ENCODE data around the gene COL18A1. TPM values are rescaled to one million over a fixed set of nuclear protein-coding genes. Genes with fewer than 3 reads are reported as not detected.

Gene COL18A1
- total RNA-seq, 1 donor from 2014 or later = 150 TPM

- no peak for TF ChIP-seq CTCF (conservative IDR thresholded peaks at IDR 0.05)
- DNase-seq (ENCODE audit: extremely low spot score, unreplicated experiment) = no peak
- H3K4me3 Mint-ChIP-seq = no peak overlapping the region
- H3K9me3 Mint-ChIP-seq = no peaks in the 10 kb centered on the region
- H3K27ac Mint-ChIP-seq = no peak overlapping the region
- no peaks in the 10 kb centered on the region for H3K27me3 Mint-ChIP-seq
- H3K36me3 Mint-ChIP-seq = peaks cover 15% of the 10 kb centered on the region
- peaks cover 29% of the 10 kb centered on the region for H3K4me1 Mint-ChIP-seq (ENCODE audit: unreplicated experiment)
These were observed 44.9 kb downstream of the COL18A1 start for GRCh38 chr21:45449658-45450422.

GRCh38 chr21:45450423-45451090, 45.6 kb downstream of the COL18A1 start:
- Mint-ChIP-seq H3K27me3 (no peaks in the 10 kb centered on the region), H3K9me3 (no peaks in the 10 kb centered on the region), H3K4me3 (no peak overlapping the region), H3K36me3 (peaks cover 11% of the 10 kb centered on the region), H3K4me1 (ENCODE audit: unreplicated experiment) (peaks cover 29% of the 10 kb centered on the region), H3K27ac (no peak overlapping the region)
- DNase-seq (ENCODE audit: extremely low spot score, unreplicated experiment) = no peak
- TF ChIP-seq CTCF (conservative IDR thresholded peaks at IDR 0.05) = no peak

- Mint-ChIP-seq H3K4me3 (no peak overlapping the region), H3K27ac (no peak overlapping the region), H3K4me1 (ENCODE audit: unreplicated experiment) (peaks cover 29% of the 10 kb centered on the region), H3K27me3 (no peaks in the 10 kb centered on the region), H3K9me3 (no peaks in the 10 kb centered on the region), H3K36me3 (peaks cover 11% of the 10 kb centered on the region)
- no peak for TF ChIP-seq CTCF (conservative IDR thresholded peaks at IDR 0.05)
- DNase-seq (ENCODE audit: extremely low spot score, unreplicated experiment) = no peak
These were observed 46.3 kb downstream of the COL18A1 start for GRCh38 chr21:45451091-45451740.

GRCh38 chr21:45451771-45452182, 46.8 kb downstream of the COL18A1 start:
- H3K27me3 Mint-ChIP-seq = no peaks in the 10 kb centered on the region
- H3K4me3 Mint-ChIP-seq = no peak overlapping the region
- DNase-seq (ENCODE audit: extremely low spot score, unreplicated experiment) = no peak
- H3K9me3 Mint-ChIP-seq = no peaks in the 10 kb centered on the region
- H3K36me3 Mint-ChIP-seq = peaks cover 11% of the 10 kb centered on the region
- H3K27ac Mint-ChIP-seq = no peak overlapping the region
- H3K4me1 Mint-ChIP-seq (ENCODE audit: unreplicated experiment) = peaks cover 29% of the 10 kb centered on the region
- TF ChIP-seq CTCF (conservative IDR thresholded peaks at IDR 0.05) = no peak

- Mint-ChIP-seq H3K9me3 (no peaks in the 10 kb centered on the region), H3K27ac (peak overlapping the region; percentile 24), H3K4me1 (ENCODE audit: unreplicated experiment) (peaks cover 23% of the 10 kb centered on the region), H3K4me3 (no peak overlapping the region), H3K36me3 (peaks cover 11% of the 10 kb centered on the region), H3K27me3 (no peaks in the 10 kb centered on the region)
- no peak for DNase-seq (ENCODE audit: extremely low spot score, unreplicated experiment)
- no peak for TF ChIP-seq CTCF (conservative IDR thresholded peaks at IDR 0.05)
These were observed 47.8 kb downstream of the COL18A1 start for GRCh38 chr21:45452696-45453307.
